Astrocyte (in vitro differentiated cells and primary cell): ENCODE results near the gene ZNF407. TPM values are rescaled to one million over a fixed set of nuclear protein-coding genes. Genes with fewer than 3 reads are reported as not detected.

ENCODE experiments used
- DNase-seq: peaks from one replicate; pipeline ENCODE4 v3.0.0-alpha.2; 2010; ENCODE audit warnings: low read depth
- FAIRE-seq: peaks from 2 replicates; lab custom pipeline; 2011; peaks lifted over from hg19 to GRCh38; lab: Jason Lieb, UNC
- H2AFZ ChIP-seq: 2 replicates; pipeline ENCODE4 v1.6.0; 2012; ENCODE audit warnings: low read depth, low read length, inconsistent platforms
- H3K27ac ChIP-seq: 2 replicates; pipeline ENCODE4 v1.5.1; 2011; ENCODE audit warnings: low read depth, low read length, inconsistent platforms
- H3K27me3 ChIP-seq: 2 replicates; pipeline ENCODE4 v1.6.0; 2011; ENCODE audit warnings: low read length, inconsistent platforms; ENCODE audit not compliant: insufficient read depth
- H3K36me3 ChIP-seq: 2 replicates; pipeline ENCODE4 v1.5.1; 2011; ENCODE audit warnings: low read length, inconsistent platforms; ENCODE audit not compliant: insufficient read depth
- H3K4me1 ChIP-seq: 2 replicates; pipeline ENCODE4 v1.5.1; 2011; ENCODE audit warnings: low read length, inconsistent platforms; ENCODE audit not compliant: insufficient read depth
- H3K4me2 ChIP-seq: 2 replicates; pipeline ENCODE4 v1.6.0; 2012; ENCODE audit warnings: low read length, inconsistent platforms
- H3K4me3 ChIP-seq: 2 replicates; pipeline ENCODE4 v1.5.1; 2011; ENCODE audit warnings: low read depth, mild to moderate bottlenecking, low read length, inconsistent platforms; ENCODE audit not compliant: insufficient read depth
- H3K79me2 ChIP-seq: 2 replicates; pipeline ENCODE4 v1.6.0; 2012; ENCODE audit warnings: mild to moderate bottlenecking, low read length, inconsistent platforms; ENCODE audit not compliant: insufficient read depth
- H3K9ac ChIP-seq: 2 replicates; pipeline ENCODE4 v1.6.0; 2012; ENCODE audit warnings: mild to moderate bottlenecking, low read length, inconsistent platforms
- H3K9me3 ChIP-seq: 2 replicates; pipeline ENCODE4 v1.5.1; 2012; ENCODE audit warnings: low read depth, mild to moderate bottlenecking, low read length, inconsistent platforms; ENCODE audit not compliant: insufficient read depth
- H4K20me1 ChIP-seq: 2 replicates; pipeline ENCODE4 v1.6.0; 2012; ENCODE audit warnings: low read length, inconsistent platforms; ENCODE audit not compliant: insufficient read depth
- H3K27ac Mint-ChIP-seq: one replicate; pipeline ENCODE4 v1.8.0; 2021; ENCODE audit warnings: mild to moderate bottlenecking, mixed read lengths; ENCODE audit not compliant: unreplicated experiment
- H3K27me3 Mint-ChIP-seq: one replicate; pipeline ENCODE4 v1.8.0; 2021; ENCODE audit warnings: low read depth, mixed read lengths; ENCODE audit not compliant: unreplicated experiment
- H3K36me3 Mint-ChIP-seq: one replicate; pipeline ENCODE4 v1.8.0; 2021; ENCODE audit warnings: low read depth, mixed read lengths; ENCODE audit not compliant: unreplicated experiment
- H3K4me1 Mint-ChIP-seq: one replicate; pipeline ENCODE4 v1.8.0; 2021; ENCODE audit warnings: low read depth, mixed read lengths; ENCODE audit not compliant: unreplicated experiment
- H3K4me3 Mint-ChIP-seq: one replicate; pipeline ENCODE4 v1.8.0; 2021; ENCODE audit warnings: mild to moderate bottlenecking, moderate library complexity, mixed read lengths; ENCODE audit not compliant: unreplicated experiment
- H3K9me3 Mint-ChIP-seq: one replicate; pipeline ENCODE4 v1.8.0; 2021; ENCODE audit warnings: mild to moderate bottlenecking, mixed read lengths; ENCODE audit not compliant: unreplicated experiment
- CTCF ChIP-seq: IDR thresholded peaks from 2 replicates; pipeline ENCODE4 v1.5.1; 2011; ENCODE audit warnings: low read depth, mild to moderate bottlenecking, inconsistent platforms, low read length, moderate library complexity; ENCODE audit not compliant: insufficient read depth
- EZH2 ChIP-seq: IDR thresholded peaks from 2 replicates; pipeline ENCODE4 v1.6.1; 2012; ENCODE audit warnings: mild to moderate bottlenecking, low read length, inconsistent platforms; ENCODE audit not compliant: insufficient read depth
- total RNA-seq: library from RNA; stranded (reverse); gene quantifications from 2 replicates; pipeline ENCODE4 v1.2.1, GENCODE V29; 2021

ZNF407 gene
- total RNA-seq, 1 donor from 2014 or later = 13.8 TPM

- Histone ChIP-seq H3K36me3 (no peaks in the 10 kb centered on the region), H3K9me3 (no peaks in the 10 kb centered on the region), H3K79me2 (no peaks in the 10 kb centered on the region), H3K27me3 (no peaks in the 10 kb centered on the region), H3K27ac (no peak overlapping the region), H4K20me1 (no peaks in the 10 kb centered on the region), H3K9ac (no peak overlapping the region), H3K4me3 (no peak overlapping the region), H3K4me2 (no peak overlapping the region), H2AFZ (no peak overlapping the region), H3K4me1 (no peaks in the 10 kb centered on the region)
- H3K27ac Mint-ChIP-seq = no peak overlapping the region
- no peak for DNase-seq
- no peak for FAIRE-seq
- TF ChIP-seq EZH2 = no peak
- no peak for TF ChIP-seq CTCF
- H3K27me3 Mint-ChIP-seq = peaks cover 32% of the 10 kb centered on the region
- H3K9me3 Mint-ChIP-seq = no peaks in the 10 kb centered on the region
- H3K36me3 Mint-ChIP-seq = no peaks in the 10 kb centered on the region
- H3K4me1 Mint-ChIP-seq = no peaks in the 10 kb centered on the region
- H3K4me3 Mint-ChIP-seq = no peak overlapping the region
Measured at GRCh38 chr18:75110311-75110710, 512.6 kb downstream of the ZNF407 start.

- Mint-ChIP-seq H3K4me3 (no peak overlapping the region), H3K4me1 (no peaks in the 10 kb centered on the region), H3K9me3 (no peaks in the 10 kb centered on the region), H3K36me3 (no peaks in the 10 kb centered on the region), H3K27me3 (peaks cover 31% of the 10 kb centered on the region), H3K27ac (no peak overlapping the region)
- H3K9ac ChIP-seq = no peak overlapping the region
- H3K4me2 ChIP-seq = no peak overlapping the region
- H3K4me3 ChIP-seq = no peak overlapping the region
- no peak overlapping the region for H2AFZ ChIP-seq
- DNase-seq (no peak), FAIRE-seq (no peak)
- no peaks in the 10 kb centered on the region for H3K9me3 ChIP-seq
- H3K4me1 ChIP-seq = no peaks in the 10 kb centered on the region
- H3K79me2 ChIP-seq = no peaks in the 10 kb centered on the region
- no peaks in the 10 kb centered on the region for H3K36me3 ChIP-seq
- H3K27ac ChIP-seq = no peak overlapping the region
- H3K27me3 ChIP-seq = no peaks in the 10 kb centered on the region
- H4K20me1 ChIP-seq = no peaks in the 10 kb centered on the region
- TF ChIP-seq EZH2 = no peak
- no peak for TF ChIP-seq CTCF
Measured at GRCh38 chr18:75110846-75111415, 513.3 kb downstream of the ZNF407 start.

DNA sequence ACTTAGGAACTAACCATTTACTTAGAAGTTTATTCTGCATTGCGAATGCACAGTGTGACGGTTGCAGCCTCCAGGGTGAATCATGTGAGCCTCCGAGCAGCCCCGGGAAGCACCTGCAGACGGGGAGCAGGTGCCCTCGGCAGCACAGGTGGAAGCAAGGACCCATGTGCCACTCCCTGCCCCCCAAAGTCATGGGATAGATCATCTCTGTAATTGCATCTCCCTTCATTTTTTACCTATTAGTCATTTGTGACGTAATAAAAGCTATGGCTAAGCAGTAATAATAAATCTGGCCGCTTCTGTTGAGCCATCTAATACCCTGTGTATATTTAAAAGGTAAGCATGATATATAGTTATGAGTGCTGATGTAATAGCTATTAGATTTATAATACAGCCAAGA is 514.1 kb downstream of the ZNF407 start:
- H3K79me2 ChIP-seq = no peaks in the 10 kb centered on the region
- TF ChIP-seq CTCF = no peak
- TF ChIP-seq EZH2 = no peak
- H3K36me3 Mint-ChIP-seq = no peaks in the 10 kb centered on the region
- no peak overlapping the region for H3K4me3 ChIP-seq
- no peaks in the 10 kb centered on the region for H3K4me1 Mint-ChIP-seq
- H3K4me1 ChIP-seq = no peaks in the 10 kb centered on the region
- H3K9ac ChIP-seq = no peak overlapping the region
- no peak overlapping the region for H3K27ac ChIP-seq
- no peak overlapping the region for H3K4me2 ChIP-seq
- no peaks in the 10 kb centered on the region for H3K9me3 Mint-ChIP-seq
- H3K36me3 ChIP-seq = no peaks in the 10 kb centered on the region
- peaks cover 31% of the 10 kb centered on the region for H3K27me3 Mint-ChIP-seq
- no peak overlapping the region for H2AFZ ChIP-seq
- DNase-seq (no peak), FAIRE-seq (no peak)
- no peak overlapping the region for H3K27ac Mint-ChIP-seq
- H3K9me3 ChIP-seq = no peaks in the 10 kb centered on the region
- no peaks in the 10 kb centered on the region for H4K20me1 ChIP-seq
- H3K4me3 Mint-ChIP-seq = no peak overlapping the region
- H3K27me3 ChIP-seq = no peaks in the 10 kb centered on the region
